Chondrocyte (in vitro differentiated cells): ENCODE measurements around the gene CCND1. TPM values are rescaled to one million over a fixed set of nuclear protein-coding genes. Genes with fewer than 3 reads are reported as not detected.
"Not testable (repeated sequence)": the region's sequence is repeated elsewhere in the genome, so short reads cannot be mapped to it uniquely, and the experiment has no call there.

Source experiments
- DNase-seq: peaks from one replicate; pipeline ENCODE4 v3.0.0; 2021; ENCODE audit warnings: mixed read lengths, low spot score
- H3K27ac Mint-ChIP-seq: one replicate; pipeline ENCODE4 v1.8.0; 2021; ENCODE audit warnings: mild to moderate bottlenecking, moderate library complexity, mixed read lengths; ENCODE audit not compliant: unreplicated experiment
- H3K27me3 Mint-ChIP-seq: 2 replicates; pipeline ENCODE4 v1.8.0; 2021; ENCODE audit warnings: low read depth, mixed read lengths
- H3K36me3 Mint-ChIP-seq: 2 replicates; pipeline ENCODE4 v1.8.0; 2021; ENCODE audit warnings: low read depth, mixed read lengths
- H3K4me1 Mint-ChIP-seq: 2 replicates; pipeline ENCODE4 v1.8.0; 2021; ENCODE audit warnings: low read depth, mild to moderate bottlenecking, mixed read lengths
- H3K4me3 Mint-ChIP-seq: one replicate; pipeline ENCODE4 v1.8.0; 2021; ENCODE audit warnings: mild to moderate bottlenecking, moderate library complexity, mixed read lengths; ENCODE audit not compliant: unreplicated experiment
- H3K9me3 Mint-ChIP-seq: 2 replicates; pipeline ENCODE4 v1.8.0; 2021; ENCODE audit warnings: low read depth, mixed read lengths
- total RNA-seq: library from RNA; stranded (reverse); gene quantifications from 3 replicates; pipeline ENCODE4 v1.2.1, GENCODE V29; 2021
- TF ChIP-seq, protein P1 (sequence below): fragments of 200-600 bp; sonication (generic); IDR thresholded peaks from 2 replicates; pipeline ENCODE4 v1.5.0; 2021; ENCODE audit warnings: antibody characterized with exemption, mild to moderate bottlenecking, moderate library complexity

The CCND1 gene
- total RNA-seq, 1 donor from 2014 or later: 129 TPM

DNA sequence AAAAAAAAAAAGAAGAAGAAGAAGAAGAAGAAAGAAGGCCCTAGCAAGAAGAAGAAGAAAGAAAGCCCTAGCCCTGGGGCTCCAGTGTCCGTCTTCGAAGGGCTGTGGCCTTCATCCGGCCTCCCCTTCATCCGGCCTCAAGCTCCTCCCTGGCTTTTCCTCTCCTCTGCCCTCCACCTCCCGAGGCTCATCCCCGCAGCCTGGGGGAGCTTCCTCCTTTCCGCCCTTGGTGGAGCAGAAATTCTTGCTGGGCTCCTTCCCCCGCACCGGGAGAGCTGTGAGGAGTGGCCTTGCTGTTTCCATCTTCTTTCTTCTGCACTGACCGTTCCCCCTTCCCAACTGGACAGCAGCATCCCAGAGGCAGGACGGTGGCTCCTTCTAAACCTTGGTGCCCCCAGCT, 43.7 kb downstream of the CCND1 start:
- no peaks in the 10 kb centered on the region for H3K36me3 Mint-ChIP-seq
- H3K27ac Mint-ChIP-seq: no peak overlapping the region
- peaks cover 5% of the 10 kb centered on the region for H3K4me1 Mint-ChIP-seq
- TF ChIP-seq, protein P1, sequence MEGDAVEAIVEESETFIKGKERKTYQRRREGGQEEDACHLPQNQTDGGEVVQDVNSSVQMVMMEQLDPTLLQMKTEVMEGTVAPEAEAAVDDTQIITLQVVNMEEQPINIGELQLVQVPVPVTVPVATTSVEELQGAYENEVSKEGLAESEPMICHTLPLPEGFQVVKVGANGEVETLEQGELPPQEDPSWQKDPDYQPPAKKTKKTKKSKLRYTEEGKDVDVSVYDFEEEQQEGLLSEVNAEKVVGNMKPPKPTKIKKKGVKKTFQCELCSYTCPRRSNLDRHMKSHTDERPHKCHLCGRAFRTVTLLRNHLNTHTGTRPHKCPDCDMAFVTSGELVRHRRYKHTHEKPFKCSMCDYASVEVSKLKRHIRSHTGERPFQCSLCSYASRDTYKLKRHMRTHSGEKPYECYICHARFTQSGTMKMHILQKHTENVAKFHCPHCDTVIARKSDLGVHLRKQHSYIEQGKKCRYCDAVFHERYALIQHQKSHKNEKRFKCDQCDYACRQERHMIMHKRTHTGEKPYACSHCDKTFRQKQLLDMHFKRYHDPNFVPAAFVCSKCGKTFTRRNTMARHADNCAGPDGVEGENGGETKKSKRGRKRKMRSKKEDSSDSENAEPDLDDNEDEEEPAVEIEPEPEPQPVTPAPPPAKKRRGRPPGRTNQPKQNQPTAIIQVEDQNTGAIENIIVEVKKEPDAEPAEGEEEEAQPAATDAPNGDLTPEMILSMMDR: no peak
- no peak overlapping the region for H3K4me3 Mint-ChIP-seq
- no peak for DNase-seq
- no peaks in the 10 kb centered on the region for H3K27me3 Mint-ChIP-seq
- H3K9me3 Mint-ChIP-seq: no peaks in the 10 kb centered on the region

DNA sequence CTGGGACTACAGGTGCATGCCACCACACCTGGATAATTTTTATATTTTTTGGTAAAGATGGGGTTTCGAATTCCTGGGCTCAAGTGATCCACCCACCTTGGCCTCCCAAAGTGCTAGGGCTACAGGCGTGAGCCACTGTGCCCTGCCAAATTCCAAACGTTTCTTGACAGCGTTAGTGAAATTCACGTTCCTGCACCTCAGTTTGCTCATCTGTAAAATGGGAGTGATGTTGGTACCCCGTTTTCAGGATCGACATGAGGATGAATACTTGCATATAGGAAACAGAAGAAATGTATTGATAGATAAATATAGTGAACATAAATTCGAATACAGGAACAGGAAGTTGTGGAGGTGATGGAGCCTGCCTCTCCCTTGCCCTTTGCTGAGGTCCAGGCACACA, 44.4 kb downstream of the CCND1 start:
- H3K27ac Mint-ChIP-seq: no peak overlapping the region
- no peaks in the 10 kb centered on the region for H3K36me3 Mint-ChIP-seq
- no peak overlapping the region for H3K4me3 Mint-ChIP-seq
- DNase-seq: no peak
- H3K4me1 Mint-ChIP-seq: peaks cover 5% of the 10 kb centered on the region
- H3K27me3 Mint-ChIP-seq: no peaks in the 10 kb centered on the region
- TF ChIP-seq, protein P1: no peak
- H3K9me3 Mint-ChIP-seq: no peaks in the 10 kb centered on the region

GRCh38 chr11:69686452-69686851, 45.5 kb downstream of the CCND1 start:
- no peaks in the 10 kb centered on the region for H3K9me3 Mint-ChIP-seq
- no peaks in the 10 kb centered on the region for H3K27me3 Mint-ChIP-seq
- DNase-seq: no peak
- TF ChIP-seq, protein P1: no peak
- H3K4me1 Mint-ChIP-seq: peaks cover 5% of the 10 kb centered on the region
- H3K36me3 Mint-ChIP-seq: no peaks in the 10 kb centered on the region
- H3K4me3 Mint-ChIP-seq: no peak overlapping the region
- no peak overlapping the region for H3K27ac Mint-ChIP-seq

DNA sequence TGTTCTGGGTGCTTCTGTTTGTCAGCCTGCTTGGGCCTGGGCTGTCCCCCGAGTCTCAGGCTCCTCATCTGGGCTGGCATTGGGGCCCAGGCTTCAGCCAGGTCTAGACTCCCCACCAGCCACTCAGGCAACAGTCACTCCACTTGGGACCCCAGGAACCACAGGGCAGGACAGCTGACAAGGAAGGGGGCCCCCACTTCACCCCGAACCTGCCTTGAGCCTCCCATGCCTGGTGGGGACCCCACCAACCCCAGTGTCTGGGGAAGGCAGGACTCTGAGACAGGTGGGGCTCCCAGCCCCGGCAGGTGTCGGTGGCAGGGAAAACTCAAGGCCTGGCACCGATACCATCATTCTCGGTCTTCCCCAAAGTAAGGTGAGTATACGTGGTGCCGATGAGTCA, 45.9 kb downstream of the CCND1 start:
- Mint-ChIP-seq H3K27ac (no peak overlapping the region), H3K4me1 (peaks cover 5% of the 10 kb centered on the region), H3K36me3 (peaks cover 2% of the 10 kb centered on the region), H3K27me3 (no peaks in the 10 kb centered on the region), H3K9me3 (peaks cover 3% of the 10 kb centered on the region), H3K4me3 (no peak overlapping the region)
- TF ChIP-seq, protein P1: no peak
- no peak for DNase-seq

DNA sequence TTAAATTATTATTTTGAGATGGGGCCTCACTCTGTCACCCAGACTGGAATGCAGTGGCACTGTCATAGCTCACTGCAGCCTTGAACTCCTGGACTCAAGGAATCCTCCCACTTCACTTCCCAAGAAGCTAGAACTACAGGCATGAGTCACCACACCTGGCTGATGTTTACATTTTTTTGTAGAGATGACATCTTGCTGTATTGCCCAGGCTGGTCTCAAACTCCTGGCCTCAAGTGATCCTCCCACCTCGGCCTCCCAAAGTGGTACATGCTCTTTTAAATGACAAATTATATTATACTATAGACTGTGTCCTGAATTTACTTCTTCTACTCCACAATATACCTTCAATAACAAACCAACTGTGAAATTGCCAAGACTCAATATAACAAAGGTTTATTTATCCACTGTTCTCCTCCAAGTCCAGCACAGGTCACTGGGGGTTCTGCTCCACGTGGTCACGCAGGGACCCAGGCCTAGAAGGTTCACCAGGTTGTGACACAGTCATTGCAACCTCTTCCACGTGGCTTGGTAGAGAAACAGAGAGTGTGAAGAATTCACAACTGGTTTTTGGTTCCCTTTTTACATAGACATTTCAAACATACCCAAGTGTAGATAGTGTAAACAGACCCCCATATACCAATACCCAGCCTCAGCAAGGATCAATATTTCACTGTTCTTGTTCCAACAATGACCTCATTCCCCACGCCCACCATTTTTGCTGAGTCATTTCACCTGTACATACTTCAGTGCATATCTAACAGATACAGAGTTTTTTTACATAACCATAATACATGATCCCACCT, 47.2 kb downstream of the CCND1 start:
- H3K4me3 Mint-ChIP-seq, H3K27me3 Mint-ChIP-seq, H3K4me1 Mint-ChIP-seq, H3K27ac Mint-ChIP-seq, H3K36me3 Mint-ChIP-seq, DNase-seq, H3K9me3 Mint-ChIP-seq: not testable (repeated sequence)
